ENCODE results near the gene DHRS3.
"Not testable (repeated sequence)": the region's sequence is repeated elsewhere in the genome, so short reads cannot be mapped to it uniquely, and the experiment has no call there.

The DHRS3 gene

GRCh38 chr1:12551584-12551983 lies 66.4 kb downstream of the DHRS3 start:
- DNase-seq, result no peak

- no peak for DNase-seq
Measured at GRCh38 chr1:12549460-12550349, 68.3 kb downstream of the DHRS3 start.

GRCh38 chr1:12548973-12549459 lies 69.0 kb downstream of the DHRS3 start:
- no peak for DNase-seq

GRCh38 chr1:12548279-12548972 lies 69.6 kb downstream of the DHRS3 start:
- DNase-seq, result no peak

GRCh38 chr1:12547586-12548225 lies 70.3 kb downstream of the DHRS3 start:
- no peak for DNase-seq

- DNase-seq, result no peak
Measured at GRCh38 chr1:12546771-12547585, 71.0 kb downstream of the DHRS3 start.

GRCh38 chr1:12544992-12545391 lies 73.0 kb downstream of the DHRS3 start:
- DNase-seq, result no peak

GRCh38 chr1:12544357-12544756 lies 73.7 kb downstream of the DHRS3 start:
- DNase-seq, result no peak

GRCh38 chr1:12543740-12544154 lies 74.3 kb downstream of the DHRS3 start:
- DNase-seq, result no peak

- DNase-seq, result no peak
Measured at GRCh38 chr1:12542616-12543592, 75.1 kb downstream of the DHRS3 start.

- no peak for DNase-seq
Measured at GRCh38 chr1:12542138-12542465, 75.9 kb downstream of the DHRS3 start.

GRCh38 chr1:12541274-12542137 lies 76.5 kb downstream of the DHRS3 start:
- DNase-seq, result no peak

GRCh38 chr1:12540580-12541273 lies 77.3 kb downstream of the DHRS3 start:
- no peak for DNase-seq

- no peak for DNase-seq
Measured at GRCh38 chr1:12539705-12540579, 78.1 kb downstream of the DHRS3 start.

- DNase-seq, result no peak
Measured at GRCh38 chr1:12539320-12539704, 78.7 kb downstream of the DHRS3 start.

- not testable (repeated sequence) for DNase-seq
Measured at GRCh38 chr1:12538536-12538935, 79.5 kb downstream of the DHRS3 start.

GRCh38 chr1:12537906-12538461 lies 80.0 kb downstream of the DHRS3 start:
- DNase-seq, result no peak

- DNase-seq, result no peak
Measured at GRCh38 chr1:12537294-12537693, 80.7 kb downstream of the DHRS3 start.
